ENCODE results near the gene CYP26B1.
A peak's percentile ranks its signal among the peaks of the same experiment; 100 is the strongest.

CYP26B1 gene

DNA sequence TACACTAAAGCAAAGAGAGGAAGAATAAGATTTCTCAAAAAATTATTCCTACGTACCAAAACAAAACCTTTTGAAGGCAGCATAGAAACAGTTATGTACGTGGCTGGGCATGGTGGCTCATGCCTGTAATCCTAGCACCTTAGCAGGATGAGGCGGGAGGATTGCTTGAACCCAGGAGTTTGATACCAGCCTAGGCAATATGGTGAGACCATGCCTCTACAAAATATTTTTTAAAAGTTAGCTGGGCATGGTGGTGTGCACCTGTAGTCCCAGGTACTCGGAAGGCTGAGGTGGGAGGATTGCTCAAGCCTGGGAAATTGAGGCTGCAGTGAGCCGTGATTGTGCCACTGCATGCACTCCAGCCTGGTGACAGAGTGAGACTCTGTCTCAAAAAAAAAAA lies 14.9 kb upstream of the CYP26B1 start:
- H3K9me3 ChIP-seq, result no peaks in the 10 kb centered on the region
- H3K36me3 ChIP-seq, result no peaks in the 10 kb centered on the region
- TF ChIP-seq, protein P1, sequence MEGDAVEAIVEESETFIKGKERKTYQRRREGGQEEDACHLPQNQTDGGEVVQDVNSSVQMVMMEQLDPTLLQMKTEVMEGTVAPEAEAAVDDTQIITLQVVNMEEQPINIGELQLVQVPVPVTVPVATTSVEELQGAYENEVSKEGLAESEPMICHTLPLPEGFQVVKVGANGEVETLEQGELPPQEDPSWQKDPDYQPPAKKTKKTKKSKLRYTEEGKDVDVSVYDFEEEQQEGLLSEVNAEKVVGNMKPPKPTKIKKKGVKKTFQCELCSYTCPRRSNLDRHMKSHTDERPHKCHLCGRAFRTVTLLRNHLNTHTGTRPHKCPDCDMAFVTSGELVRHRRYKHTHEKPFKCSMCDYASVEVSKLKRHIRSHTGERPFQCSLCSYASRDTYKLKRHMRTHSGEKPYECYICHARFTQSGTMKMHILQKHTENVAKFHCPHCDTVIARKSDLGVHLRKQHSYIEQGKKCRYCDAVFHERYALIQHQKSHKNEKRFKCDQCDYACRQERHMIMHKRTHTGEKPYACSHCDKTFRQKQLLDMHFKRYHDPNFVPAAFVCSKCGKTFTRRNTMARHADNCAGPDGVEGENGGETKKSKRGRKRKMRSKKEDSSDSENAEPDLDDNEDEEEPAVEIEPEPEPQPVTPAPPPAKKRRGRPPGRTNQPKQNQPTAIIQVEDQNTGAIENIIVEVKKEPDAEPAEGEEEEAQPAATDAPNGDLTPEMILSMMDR (IDR thresholded peaks at IDR 0.05), result no peak
- intact Hi-C loops (cut with DNase I; ENCODE audit: low total_unique reads), result no loop called here
- no peak overlapping the region for H3K4me3 ChIP-seq
- H3K4me1 ChIP-seq, result no peaks in the 10 kb centered on the region
- no peak overlapping the region for H3K27ac ChIP-seq
- peaks cover 0 to 18% of the 10 kb centered on the region in 2 donors for H3K27me3 ChIP-seq
- DNase-seq, result no peak

DNA sequence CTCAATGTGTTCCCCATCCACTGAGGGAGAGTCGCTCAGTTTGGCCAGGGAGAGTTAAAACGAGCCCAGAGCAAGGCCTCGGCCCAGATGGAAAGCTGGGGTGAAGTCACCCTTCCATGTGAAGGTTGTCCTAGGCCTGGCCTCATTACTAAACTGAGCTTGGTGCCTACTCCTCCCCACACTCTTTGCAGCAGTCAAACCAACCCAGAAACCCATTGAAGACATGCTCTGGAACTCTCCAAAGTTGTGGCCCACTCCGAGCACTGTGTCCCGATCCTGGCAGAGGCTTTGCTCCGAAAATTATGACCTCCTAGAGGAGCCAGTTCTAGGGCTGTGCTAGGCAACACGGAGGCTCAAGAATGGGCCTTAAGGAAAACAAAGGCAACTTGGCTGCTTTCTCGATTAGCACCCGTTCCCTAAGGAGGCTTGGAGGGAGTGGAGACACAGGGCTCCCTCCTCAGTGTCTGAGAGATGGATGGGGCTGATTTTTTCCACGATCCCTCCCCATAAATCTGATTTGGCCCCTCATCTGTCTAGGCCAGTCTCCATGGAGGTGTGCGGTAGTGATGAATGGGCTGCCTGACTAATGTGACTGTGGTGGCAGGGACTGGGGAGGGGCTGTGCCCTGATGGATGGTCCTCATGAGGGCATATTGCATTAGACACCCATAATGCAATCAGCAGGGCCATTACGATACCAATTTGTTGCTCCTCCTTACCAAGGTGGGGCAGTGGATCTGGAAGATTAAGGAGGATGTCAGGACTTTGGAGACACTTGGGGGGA lies 11.7 kb upstream of the CYP26B1 start:
- Histone ChIP-seq H3K4me1 (no peaks in the 10 kb centered on the region), H3K27me3 (peaks cover 0 to 45% of the 10 kb centered on the region in 2 donors), H3K9me3 (no peaks in the 10 kb centered on the region), H3K36me3 (no peaks in the 10 kb centered on the region), H3K4me3 (no peak overlapping the region), H3K27ac (no peak overlapping the region)
- DNase-seq, result no peak
- intact Hi-C loops (cut with DNase I; ENCODE audit: low total_unique reads), result loop anchor here (10.0 kb wide), 1 partner anchor 425 kb away; no protein-coding TSS in a partner anchor
- TF ChIP-seq, protein P1 (IDR thresholded peaks at IDR 0.05), result no peak

DNA sequence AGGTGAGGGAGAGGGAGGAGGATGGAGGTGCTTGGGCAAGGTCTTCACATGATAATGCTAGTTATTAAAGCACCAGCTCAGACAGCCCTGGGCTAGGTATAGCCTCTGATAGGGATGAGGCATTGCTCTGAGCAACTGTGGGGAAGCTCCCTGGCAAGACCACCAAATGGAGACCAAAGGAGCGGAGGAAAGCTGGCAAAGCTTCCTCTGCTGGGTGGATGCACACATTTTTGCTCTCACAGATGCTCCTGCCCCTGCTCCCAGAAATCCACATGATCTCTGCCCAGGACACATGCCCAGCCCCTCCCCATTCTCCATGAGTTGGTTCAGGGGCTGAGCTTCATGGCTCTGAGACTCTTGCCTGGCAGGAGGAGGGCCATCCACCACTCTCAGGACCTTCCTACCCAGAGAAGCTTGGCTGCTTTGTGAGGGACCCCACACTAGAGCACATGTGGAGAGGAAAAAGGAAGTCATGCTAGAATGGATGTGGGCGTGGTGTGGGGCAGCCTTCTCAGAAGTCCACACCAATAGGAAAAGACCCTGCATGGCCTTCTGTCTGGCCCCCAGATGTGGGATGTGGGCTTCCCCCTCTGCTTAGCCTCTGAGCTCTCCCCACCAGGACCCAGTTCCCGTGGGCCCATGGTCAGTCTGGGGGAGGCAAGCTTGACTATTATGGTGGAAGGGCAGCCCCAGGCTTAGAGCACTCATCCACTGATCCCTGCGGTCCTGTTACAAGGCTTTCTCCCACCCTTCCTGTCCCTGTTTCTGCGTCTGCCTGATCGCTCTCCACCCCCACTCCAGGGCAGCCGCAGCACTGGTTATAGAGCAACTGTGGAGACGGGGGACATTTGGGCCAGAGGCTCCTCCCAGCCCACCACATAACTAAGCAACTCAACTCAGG lies 10.5 kb upstream of the CYP26B1 start:
- DNase-seq, result no peak
- TF ChIP-seq, protein P1 (IDR thresholded peaks at IDR 0.05), result no peak
- intact Hi-C loops (cut with DNase I; ENCODE audit: low total_unique reads), result loop anchor here (10.0 kb wide), 1 partner anchor 427 kb away; no protein-coding TSS in a partner anchor
- Histone ChIP-seq H3K9me3 (no peaks in the 10 kb centered on the region), H3K27ac (no peak overlapping the region), H3K4me3 (no peak overlapping the region), H3K27me3 (peaks cover 0 to 58% of the 10 kb centered on the region in 2 donors), H3K4me1 (no peaks in the 10 kb centered on the region), H3K36me3 (no peaks in the 10 kb centered on the region)

DNA sequence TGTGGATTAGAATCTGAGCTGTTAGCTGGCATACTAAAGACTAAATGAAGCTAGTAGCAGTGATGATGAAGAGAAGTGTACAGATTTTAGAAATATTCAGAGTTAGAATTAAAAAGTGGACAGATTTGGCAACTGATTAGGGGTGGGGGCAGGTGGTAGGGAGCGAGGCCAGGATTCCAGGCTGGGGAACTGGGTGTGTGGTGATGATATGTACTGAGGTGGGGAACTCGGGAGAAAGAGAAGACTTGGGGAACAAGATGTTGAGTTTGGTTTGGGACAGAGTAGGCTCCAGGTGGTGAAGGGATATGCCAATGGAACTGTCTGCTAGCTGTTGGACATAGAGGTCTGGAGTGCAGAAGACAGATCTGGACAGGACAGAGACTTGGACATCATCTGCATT lies 9.2 kb upstream of the CYP26B1 start:
- TF ChIP-seq, protein P1 (IDR thresholded peaks at IDR 0.05), result no peak
- Histone ChIP-seq H3K4me1 (no peaks in the 10 kb centered on the region), H3K27ac (no peak overlapping the region), H3K4me3 (no peak overlapping the region), H3K9me3 (no peaks in the 10 kb centered on the region), H3K36me3 (no peaks in the 10 kb centered on the region), H3K27me3 (peaks cover 0 to 57% of the 10 kb centered on the region in 2 donors)
- intact Hi-C loops (cut with DNase I; ENCODE audit: low total_unique reads), result loop anchor here (10.0 kb wide), 1 partner anchor 428 kb away; no protein-coding TSS in a partner anchor
- DNase-seq, result no peak

DNA sequence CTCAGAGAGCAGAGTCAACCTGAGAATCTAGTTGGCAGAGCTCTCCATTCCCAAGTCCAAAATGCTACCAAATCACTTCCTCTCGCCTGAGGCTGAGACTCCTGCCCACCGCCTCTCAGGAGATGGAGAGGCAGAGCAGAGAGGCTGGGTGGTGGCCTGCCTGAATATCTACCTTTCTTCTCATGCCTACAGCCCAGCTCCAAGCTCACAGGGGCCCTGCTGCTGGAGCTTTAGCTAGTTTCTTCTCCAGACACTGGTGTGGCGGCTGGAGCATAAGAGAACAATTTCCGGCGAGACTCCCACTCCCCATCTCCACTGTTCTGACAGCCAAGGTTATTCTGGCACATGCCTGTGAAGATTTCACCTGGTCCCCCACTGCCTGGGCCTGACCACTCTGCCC lies 8.1 kb upstream of the CYP26B1 start:
- intact Hi-C loops (cut with DNase I; ENCODE audit: low total_unique reads), result loop anchor here (10.0 kb wide), 1 partner anchor 429 kb away; no protein-coding TSS in a partner anchor
- peak in 1 of 2 donors; percentile 49 for DNase-seq
- no peak overlapping the region for H3K27ac ChIP-seq
- H3K27me3 ChIP-seq, result peaks cover 0 to 67% of the 10 kb centered on the region in 2 donors
- H3K4me3 ChIP-seq, result no peak overlapping the region
- H3K4me1 ChIP-seq, result no peaks in the 10 kb centered on the region
- no peaks in the 10 kb centered on the region for H3K36me3 ChIP-seq
- TF ChIP-seq, protein P1 (IDR thresholded peaks at IDR 0.05), result no peak
- H3K9me3 ChIP-seq, result no peaks in the 10 kb centered on the region

Data from tibial artery (tissue), 4 donors.